Measurements from ENCODE around the gene EFCAB8.

Gene EFCAB8

GRCh38 chr20:32909896-32910571 lies 51.3 kb downstream of the EFCAB8 start:
- DNase-seq (ENCODE audit: low read depth) = no peak
- no peak overlapping the region for H3K4me3 ChIP-seq (ENCODE audit: low read depth, low read length)
- TF ChIP-seq POLR2A (IDR thresholded peaks at IDR 0.05; ENCODE audit: extremely low read depth, insufficient read length) (no peak), CTCF (IDR thresholded peaks at IDR 0.05; ENCODE audit: low read depth, low read length) (no peak), MYC (IDR thresholded peaks at IDR 0.05; ENCODE audit: low read depth, low read length) (no peak)
- TF ChIP-seq, protein P1, sequence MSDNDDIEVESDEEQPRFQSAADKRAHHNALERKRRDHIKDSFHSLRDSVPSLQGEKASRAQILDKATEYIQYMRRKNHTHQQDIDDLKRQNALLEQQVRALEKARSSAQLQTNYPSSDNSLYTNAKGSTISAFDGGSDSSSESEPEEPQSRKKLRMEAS (IDR thresholded peaks at IDR 0.05; ENCODE audit: low read depth, low read length) = no peak

DNA sequence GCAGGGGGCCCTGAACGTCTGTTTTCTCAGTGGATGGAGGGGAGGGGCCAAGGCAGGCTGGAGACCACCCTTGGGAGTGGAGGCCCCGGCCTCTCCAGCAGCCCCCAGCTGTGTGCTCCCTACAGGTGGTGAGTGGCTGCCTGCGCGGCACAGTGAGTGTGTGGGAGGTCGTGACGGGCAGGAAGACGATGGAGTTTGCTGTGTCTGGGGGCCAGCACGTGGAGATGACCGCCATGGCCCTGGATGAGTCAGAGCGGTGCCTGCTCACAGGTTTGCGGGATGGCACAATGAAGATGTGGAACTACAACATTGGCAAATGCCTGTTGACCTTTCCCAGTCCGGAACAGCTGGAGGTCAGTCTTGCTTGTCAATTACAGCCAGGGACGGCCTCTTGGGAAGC lies 52.6 kb downstream of the EFCAB8 start:
- no peak for TF ChIP-seq POLR2A (IDR thresholded peaks at IDR 0.05; ENCODE audit: extremely low read depth, insufficient read length)
- TF ChIP-seq, protein P1 (IDR thresholded peaks at IDR 0.05; ENCODE audit: low read depth, low read length) = no peak
- TF ChIP-seq CTCF (IDR thresholded peaks at IDR 0.05; ENCODE audit: low read depth, low read length) = no peak
- no peak for TF ChIP-seq MYC (IDR thresholded peaks at IDR 0.05; ENCODE audit: low read depth, low read length)
- DNase-seq (ENCODE audit: low read depth) = no peak
- no peak overlapping the region for H3K4me3 ChIP-seq (ENCODE audit: low read depth, low read length)

GRCh38 chr20:32912688-32913087 lies 54.0 kb downstream of the EFCAB8 start:
- DNase-seq (ENCODE audit: low read depth) = no peak
- TF ChIP-seq, protein P1 (IDR thresholded peaks at IDR 0.05; ENCODE audit: low read depth, low read length) = no peak
- no peak for TF ChIP-seq CTCF (IDR thresholded peaks at IDR 0.05; ENCODE audit: low read depth, low read length)
- TF ChIP-seq POLR2A (IDR thresholded peaks at IDR 0.05; ENCODE audit: extremely low read depth, insufficient read length) = no peak
- no peak for TF ChIP-seq MYC (IDR thresholded peaks at IDR 0.05; ENCODE audit: low read depth, low read length)
- no peak overlapping the region for H3K4me3 ChIP-seq (ENCODE audit: low read depth, low read length)

- TF ChIP-seq MYC (IDR thresholded peaks at IDR 0.05; ENCODE audit: low read depth, low read length) = no peak
- DNase-seq (ENCODE audit: low read depth) = no peak
- H3K4me3 ChIP-seq (ENCODE audit: low read depth, low read length) = no peak overlapping the region
These were observed 55.3 kb downstream of the EFCAB8 start for GRCh38 chr20:32914031-32914430.

GRCh38 chr20:32917191-32917950 lies 58.6 kb downstream of the EFCAB8 start:
- TF ChIP-seq CTCF (IDR thresholded peaks at IDR 0.05; ENCODE audit: low read depth, low read length) (no peak), MYC (IDR thresholded peaks at IDR 0.05; ENCODE audit: low read depth, low read length) (no peak), POLR2A (IDR thresholded peaks at IDR 0.05; ENCODE audit: extremely low read depth, insufficient read length) (no peak)
- TF ChIP-seq, protein P1 (IDR thresholded peaks at IDR 0.05; ENCODE audit: low read depth, low read length) = no peak
- DNase-seq (ENCODE audit: low read depth) = no peak
- no peak overlapping the region for H3K4me3 ChIP-seq (ENCODE audit: low read depth, low read length)

DNA sequence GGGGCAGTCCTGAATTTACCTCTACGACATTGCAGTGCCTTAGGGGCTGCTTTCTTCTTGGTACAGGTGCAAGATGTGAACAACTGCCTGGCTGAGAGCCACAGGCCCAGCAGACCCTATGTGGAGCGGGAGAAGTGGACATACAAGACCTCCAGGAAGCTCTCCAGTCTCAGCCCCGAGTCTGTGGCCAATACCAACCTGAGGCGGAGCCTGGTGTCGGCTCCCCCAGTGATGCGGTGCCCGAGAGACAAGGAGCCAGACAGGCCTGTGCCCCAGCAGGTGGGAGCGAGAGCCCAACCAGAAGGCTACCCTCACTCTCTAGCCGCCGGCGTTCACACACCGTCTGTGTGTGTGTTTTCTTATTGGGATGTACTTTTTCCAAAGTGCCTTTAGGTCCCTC lies 59.6 kb downstream of the EFCAB8 start:
- no peak for DNase-seq (ENCODE audit: low read depth)
- H3K4me3 ChIP-seq (ENCODE audit: low read depth, low read length) = no peak overlapping the region
- TF ChIP-seq POLR2A (IDR thresholded peaks at IDR 0.05; ENCODE audit: extremely low read depth, insufficient read length) (no peak), CTCF (IDR thresholded peaks at IDR 0.05; ENCODE audit: low read depth, low read length) (no peak), MYC (IDR thresholded peaks at IDR 0.05; ENCODE audit: low read depth, low read length) (no peak)
- TF ChIP-seq, protein P1 (IDR thresholded peaks at IDR 0.05; ENCODE audit: low read depth, low read length) = no peak

Measured in NB4 (cell line).